NCI-H2196 treated with DMSO at 0.1 percent for 48 hours (cell line): ENCODE data around the gene CTSK.

Source experiments
- DNase-seq: peaks from one replicate; lab custom pipeline; 2025; ENCODE audit not compliant: unreplicated experiment; lab: John Stamatoyannopoulos, UW

CTSK gene

DNA sequence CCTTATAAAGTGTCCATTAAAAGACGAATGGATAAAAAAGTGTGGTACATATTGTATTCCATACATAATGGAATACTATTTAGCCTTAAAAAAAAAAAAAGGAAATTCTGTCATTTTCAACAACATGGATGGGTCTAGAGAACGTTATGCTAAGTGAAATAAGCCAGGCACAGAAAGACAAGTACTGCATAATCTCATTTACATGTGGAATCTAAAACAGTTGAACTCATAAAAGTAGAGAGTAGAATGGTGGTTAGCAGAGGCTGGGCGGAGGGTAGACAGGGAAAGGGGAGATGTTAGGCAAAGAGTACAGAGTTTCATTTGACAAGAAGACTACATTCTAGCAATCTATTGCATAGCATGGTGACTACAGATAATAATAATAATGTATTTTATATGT, 45.0 kb downstream of the CTSK start:
- DNase-seq = no peak

DNA sequence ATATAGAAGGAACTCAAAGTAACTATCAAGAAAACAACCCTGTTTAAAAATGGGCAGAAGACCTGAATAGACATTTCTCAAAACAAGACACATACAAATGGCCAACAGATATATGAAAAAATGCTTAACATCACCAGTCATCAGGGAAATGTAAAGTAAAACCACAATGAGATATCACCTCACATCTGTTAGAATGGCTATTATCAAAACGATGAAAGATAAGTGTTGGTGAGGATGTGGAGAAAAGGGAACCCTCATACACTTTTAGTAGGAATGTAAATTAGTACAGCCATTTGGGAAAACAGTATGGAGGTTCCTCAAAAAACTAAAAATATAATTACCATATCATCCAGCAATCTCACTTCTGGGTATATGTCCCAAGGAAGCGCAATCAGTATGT, 45.5 kb downstream of the CTSK start:
- DNase-seq = no peak

GRCh38 chr1:150761801-150762200, 46.3 kb downstream of the CTSK start:
- DNase-seq = no peak

- no peak for DNase-seq
Observed at GRCh38 chr1:150760013-150760412, 48.0 kb downstream of the CTSK start.

GRCh38 chr1:150753416-150753815, 54.6 kb downstream of the CTSK start:
- no peak for DNase-seq

- DNase-seq = no peak
Observed at GRCh38 chr1:150751443-150751842, 56.6 kb downstream of the CTSK start.

- no peak for DNase-seq
Observed at GRCh38 chr1:150749720-150750311, 58.2 kb downstream of the CTSK start.

DNA sequence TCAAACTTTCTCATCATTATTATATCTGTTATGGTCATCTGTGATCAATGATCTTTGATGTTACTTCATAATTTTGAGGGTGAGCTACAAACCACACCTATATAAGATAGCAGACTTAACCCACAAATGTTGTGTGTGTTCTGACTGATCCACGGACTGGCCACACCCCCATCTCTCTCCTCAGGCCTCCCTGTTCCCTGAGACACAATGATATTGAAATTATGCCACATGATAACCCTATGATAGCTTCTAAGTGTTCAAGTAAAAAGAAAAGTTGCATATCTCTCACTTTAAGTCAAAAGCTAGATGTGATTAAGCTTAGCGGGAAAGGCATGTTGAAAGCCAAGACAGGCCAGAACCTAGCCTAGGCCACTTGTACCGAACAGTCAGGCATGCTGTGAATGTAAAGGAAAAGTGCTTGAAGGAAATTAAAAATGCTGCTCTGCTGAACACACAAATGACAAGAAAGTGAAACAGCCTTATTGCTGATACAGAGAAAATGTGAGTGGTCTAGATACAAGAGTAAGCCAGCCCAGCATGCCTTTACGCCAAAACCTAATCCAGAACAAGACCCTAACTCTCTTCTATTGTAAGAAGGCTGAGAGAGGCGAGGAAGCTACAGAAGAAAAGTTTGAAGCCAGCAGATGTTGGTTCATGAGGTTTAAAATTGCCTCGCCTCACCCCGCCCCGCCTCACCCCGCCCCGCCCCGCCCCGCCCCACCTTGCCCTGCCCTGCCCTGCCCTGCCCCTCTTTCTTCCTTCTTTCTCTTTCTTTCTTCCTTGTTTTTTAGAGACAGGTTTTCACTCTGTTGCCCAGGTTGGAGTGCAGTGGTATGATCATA, 59.0 kb downstream of the CTSK start:
- no peak for DNase-seq
